ENCODE data around the gene SFI1.

DNA sequence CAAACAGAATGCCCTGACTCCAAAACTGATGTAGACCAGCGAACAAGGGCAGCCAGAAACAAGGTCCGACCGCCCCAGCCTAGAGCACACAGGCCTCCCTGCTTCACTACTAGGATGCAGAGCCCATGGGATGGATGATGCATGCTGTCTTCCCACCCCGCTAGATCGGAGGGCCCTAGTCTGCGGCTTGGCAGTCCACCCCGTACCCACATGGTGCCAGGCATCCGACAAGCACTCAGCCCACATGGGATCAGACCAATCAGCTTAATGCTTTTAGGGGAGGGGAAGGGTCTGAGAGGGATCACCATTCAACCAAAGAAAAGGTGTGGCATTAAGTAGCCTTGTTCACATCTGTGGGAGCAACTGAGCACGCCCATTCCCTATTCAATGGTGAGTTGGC lies 135.1 kb downstream of the SFI1 start:
- TF ChIP-seq, protein P1, sequence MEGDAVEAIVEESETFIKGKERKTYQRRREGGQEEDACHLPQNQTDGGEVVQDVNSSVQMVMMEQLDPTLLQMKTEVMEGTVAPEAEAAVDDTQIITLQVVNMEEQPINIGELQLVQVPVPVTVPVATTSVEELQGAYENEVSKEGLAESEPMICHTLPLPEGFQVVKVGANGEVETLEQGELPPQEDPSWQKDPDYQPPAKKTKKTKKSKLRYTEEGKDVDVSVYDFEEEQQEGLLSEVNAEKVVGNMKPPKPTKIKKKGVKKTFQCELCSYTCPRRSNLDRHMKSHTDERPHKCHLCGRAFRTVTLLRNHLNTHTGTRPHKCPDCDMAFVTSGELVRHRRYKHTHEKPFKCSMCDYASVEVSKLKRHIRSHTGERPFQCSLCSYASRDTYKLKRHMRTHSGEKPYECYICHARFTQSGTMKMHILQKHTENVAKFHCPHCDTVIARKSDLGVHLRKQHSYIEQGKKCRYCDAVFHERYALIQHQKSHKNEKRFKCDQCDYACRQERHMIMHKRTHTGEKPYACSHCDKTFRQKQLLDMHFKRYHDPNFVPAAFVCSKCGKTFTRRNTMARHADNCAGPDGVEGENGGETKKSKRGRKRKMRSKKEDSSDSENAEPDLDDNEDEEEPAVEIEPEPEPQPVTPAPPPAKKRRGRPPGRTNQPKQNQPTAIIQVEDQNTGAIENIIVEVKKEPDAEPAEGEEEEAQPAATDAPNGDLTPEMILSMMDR (IDR thresholded peaks at IDR 0.05) = no peak
- no peak for TF ChIP-seq POLR2A (IDR thresholded peaks at IDR 0.05)

Data from esophagus squamous epithelium (tissue), 4 donors.